Activated T-cell treated with anti-CD3 and anti-CD28 coated beads, Interleukin-2, amount 50 U/mL, for 72 hours (primary cell): ENCODE data around the gene NPAS2. TPM values are rescaled to one million over a fixed set of nuclear protein-coding genes. Genes with fewer than 3 reads are reported as not detected.
A peak's percentile ranks its signal among the peaks of the same experiment; 100 is the strongest.

Experiments used
- ATAC-seq, 2 donors: fragments of 150-1000 bp; cut with Tn5 transposase; replicated peaks in 1 of 2; 2 replicates each; pipeline ENCODE4 v1.10.0; 2021; ENCODE audit warnings: moderate library complexity in 2 of 2, mild to moderate bottlenecking in 1 of 2
- DNase-seq, 2 donors: peaks; one replicate each; pipeline ENCODE4 v3.0.0; 2021 to 2022; ENCODE audit warnings: mixed read lengths in 1 of 2
- H3K27ac Mint-ChIP-seq: one replicate; pipeline ENCODE4 v1.8.0; 2022; ENCODE audit warnings: mild to moderate bottlenecking, moderate library complexity, mixed read lengths
- H3K27me3 Mint-ChIP-seq: one replicate; pipeline ENCODE4 v1.8.0; 2022; ENCODE audit warnings: low read depth, mixed read lengths
- H3K36me3 Mint-ChIP-seq, 2 donors: one replicate each; pipeline ENCODE4 v1.8.0; 2022; ENCODE audit warnings: mixed read lengths in 2 of 2, mild to moderate bottlenecking in 1 of 2; ENCODE audit not compliant: insufficient read depth in 2 of 2
- H3K4me1 Mint-ChIP-seq: one replicate; pipeline ENCODE4 v1.8.0; 2022; ENCODE audit warnings: low read depth, mixed read lengths
- H3K4me3 Mint-ChIP-seq, 2 donors: one replicate each; pipeline ENCODE4 v1.8.0; 2022; ENCODE audit warnings: mild to moderate bottlenecking in 2 of 2, mixed read lengths in 2 of 2, moderate library complexity in 2 of 2
- H3K9me3 Mint-ChIP-seq, 2 donors: one replicate each; pipeline ENCODE4 v1.8.0; 2022; ENCODE audit warnings: mixed read lengths in 2 of 2
- total RNA-seq, 2 donors: library from RNA; stranded (reverse); gene quantifications; one replicate each; pipeline ENCODE4 v1.2.3, GENCODE V29; 2022

The NPAS2 gene
- total RNA-seq, 2 donors from 2014 or later, result 4.8 to 8.4 TPM

DNA sequence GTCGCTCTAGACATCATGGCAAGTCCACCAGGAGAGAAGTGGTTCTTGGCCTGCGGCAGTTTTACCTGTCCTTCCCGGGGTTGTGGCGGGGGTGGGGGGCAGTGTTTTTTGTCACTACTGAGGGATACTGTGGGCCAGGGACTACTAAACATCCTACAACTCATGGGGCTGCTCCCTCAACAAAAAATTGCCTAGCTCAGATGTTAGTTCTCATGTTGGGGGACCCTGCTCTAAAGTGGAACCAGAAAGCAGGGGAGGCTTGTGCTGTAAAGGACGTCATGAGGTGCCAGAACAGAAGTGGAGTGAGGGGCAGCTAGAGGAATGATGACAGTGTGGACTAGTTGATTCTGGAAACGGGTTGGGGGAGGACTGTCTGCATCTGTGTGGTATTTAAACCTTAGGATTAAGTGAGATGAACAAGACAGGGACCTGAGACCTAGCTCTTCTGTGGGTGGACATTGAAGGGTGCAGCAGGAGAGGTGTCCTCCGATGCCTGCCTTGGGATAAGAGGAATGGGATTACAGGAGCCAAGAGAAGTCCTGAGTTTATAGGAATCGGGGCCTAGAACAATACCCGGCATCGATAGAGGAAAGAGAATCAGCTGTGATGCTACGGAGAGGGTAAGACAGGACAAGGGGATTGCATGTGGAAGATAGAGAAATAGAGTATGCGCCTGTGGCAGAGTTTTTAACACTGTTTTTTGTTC is 184.8 kb downstream of the NPAS2 start:
- H3K4me3 Mint-ChIP-seq, result peak overlapping the region; percentile 89 to 99
- peaks cover 73% of the 10 kb centered on the region for H3K4me1 Mint-ChIP-seq

DNA sequence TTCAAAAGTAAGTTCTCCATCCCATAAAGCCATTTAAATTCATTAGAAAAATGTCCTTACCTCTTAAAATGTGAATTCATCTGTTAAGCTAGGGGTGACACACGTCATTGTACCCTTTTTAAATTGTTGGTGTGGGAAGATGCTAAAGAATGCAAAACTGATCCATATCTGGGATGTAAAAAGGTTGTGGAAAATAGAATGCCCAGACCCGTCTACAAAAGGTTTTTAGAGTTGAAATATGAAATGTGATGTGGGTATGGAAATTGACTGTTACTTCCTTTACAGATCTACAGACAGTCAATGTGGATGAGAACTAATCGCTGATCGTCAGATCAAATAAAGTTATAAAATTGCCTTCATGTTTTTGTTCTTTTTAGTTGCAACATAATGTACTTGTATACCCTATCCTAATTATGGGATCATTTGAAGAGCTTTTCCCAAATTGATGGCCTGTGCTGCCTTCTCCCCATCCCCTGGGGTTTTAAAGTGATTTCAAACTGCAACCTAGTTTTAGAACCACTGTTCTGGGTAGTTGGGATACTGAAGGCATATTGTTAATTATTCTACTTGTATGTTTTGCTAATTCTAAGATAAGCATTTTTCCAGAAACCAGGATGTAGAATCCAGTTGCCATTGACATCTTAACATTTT is 186.3 kb downstream of the NPAS2 start:
- H3K27ac Mint-ChIP-seq, result peak overlapping the region; percentile 87
- ATAC-seq, result no peak
- H3K4me3 Mint-ChIP-seq, result peak overlapping the region in 1 of 2 donors; percentile 89
- no peak for DNase-seq
- H3K36me3 Mint-ChIP-seq, result peaks cover 29 to 58% of the 10 kb centered on the region in 2 donors
- no peaks in the 10 kb centered on the region for H3K27me3 Mint-ChIP-seq
- H3K4me1 Mint-ChIP-seq, result peaks cover 77% of the 10 kb centered on the region
- H3K9me3 Mint-ChIP-seq, result peaks cover 0 to 2% of the 10 kb centered on the region in 2 donors

More for the DNA sequence above, 184.8 kb downstream of the NPAS2 start:
- peaks cover 29 to 55% of the 10 kb centered on the region in 2 donors for H3K36me3 Mint-ChIP-seq
- H3K27ac Mint-ChIP-seq, result peak overlapping the region; percentile 90
- no peaks in the 10 kb centered on the region for H3K27me3 Mint-ChIP-seq
- H3K9me3 Mint-ChIP-seq, result peaks cover 0 to 2% of the 10 kb centered on the region in 2 donors
- ATAC-seq (no peak), DNase-seq (no peak)

DNA sequence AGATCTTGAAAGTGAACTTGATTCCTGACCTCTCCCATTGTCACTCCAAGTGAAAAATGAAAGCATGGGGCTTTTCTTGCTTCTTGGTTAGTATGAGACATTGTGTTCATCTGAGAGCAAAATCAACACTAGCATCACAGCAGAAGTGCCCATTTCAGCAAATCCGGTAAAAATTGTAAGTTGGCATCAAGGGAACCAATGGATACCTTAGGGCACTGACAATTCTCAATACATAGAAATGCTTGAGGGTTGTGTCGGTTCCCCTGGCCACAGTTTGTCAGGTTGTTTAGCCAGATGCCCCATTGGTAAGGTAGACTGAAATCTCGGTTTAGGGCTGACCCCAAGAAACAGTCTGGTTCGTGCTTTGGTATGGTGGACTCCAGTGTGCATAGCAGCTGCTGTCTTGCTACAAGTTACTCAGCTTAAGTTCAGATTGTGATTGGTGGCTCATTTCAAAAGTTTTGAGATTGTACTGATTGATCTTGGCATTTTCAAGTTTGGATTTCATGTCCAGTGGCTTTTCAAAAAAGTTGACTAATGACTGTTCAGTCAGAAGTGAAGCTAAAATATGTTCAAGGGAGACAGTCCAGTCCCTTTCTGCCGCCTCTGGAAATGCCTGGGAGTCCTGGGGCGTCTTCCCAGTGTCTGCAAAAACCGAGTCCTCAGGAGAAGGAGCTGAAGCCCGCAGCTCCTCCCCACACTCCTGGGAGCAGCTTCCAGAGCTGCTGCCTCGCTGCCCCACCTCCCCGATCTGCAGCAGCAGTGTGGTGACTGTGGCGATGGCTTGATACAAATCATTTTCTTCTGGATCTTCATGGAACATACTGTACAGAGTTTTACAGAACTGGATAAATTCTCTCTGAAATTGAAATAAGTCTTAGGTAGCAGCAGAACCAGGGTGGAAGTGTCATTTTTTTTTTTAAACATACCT is 187.7 kb downstream of the NPAS2 start:
- ATAC-seq (peak; percentile 34 to 53), DNase-seq (no peak)
- Mint-ChIP-seq H3K4me3 (peak overlapping the region; percentile 13 to 55), H3K27me3 (no peaks in the 10 kb centered on the region), H3K27ac (peak overlapping the region; percentile 75), H3K9me3 (no peaks in the 10 kb centered on the region), H3K36me3 (peaks cover 27 to 56% of the 10 kb centered on the region in 2 donors), H3K4me1 (peaks cover 83% of the 10 kb centered on the region)

DNA sequence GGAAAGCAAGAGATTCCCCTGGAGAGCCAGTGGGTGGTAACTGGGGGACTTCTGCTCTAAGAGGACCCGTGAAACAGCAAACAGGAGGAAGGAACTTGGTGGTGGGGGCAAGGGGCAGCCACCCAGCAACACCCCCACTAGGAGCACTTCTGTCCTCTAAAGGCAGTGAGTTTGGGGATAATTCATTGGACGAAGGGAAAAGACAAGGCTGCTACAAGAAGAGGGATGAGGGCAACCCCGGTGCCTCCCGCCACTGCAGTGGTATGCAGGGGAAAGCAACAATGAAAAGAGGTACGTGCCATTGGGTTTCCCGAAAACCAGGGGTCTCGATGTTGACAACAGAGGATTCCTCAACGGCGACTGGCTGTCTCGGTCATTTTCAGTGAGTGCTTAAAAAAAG is 191.2 kb downstream of the NPAS2 start:
- DNase-seq (no peak), ATAC-seq (no peak)
- Mint-ChIP-seq H3K9me3 (no peaks in the 10 kb centered on the region), H3K4me3 (no peak overlapping the region), H3K4me1 (peaks cover 53% of the 10 kb centered on the region), H3K27me3 (no peaks in the 10 kb centered on the region), H3K36me3 (peaks cover 6 to 31% of the 10 kb centered on the region in 2 donors), H3K27ac (peak overlapping the region; percentile 86)

DNA sequence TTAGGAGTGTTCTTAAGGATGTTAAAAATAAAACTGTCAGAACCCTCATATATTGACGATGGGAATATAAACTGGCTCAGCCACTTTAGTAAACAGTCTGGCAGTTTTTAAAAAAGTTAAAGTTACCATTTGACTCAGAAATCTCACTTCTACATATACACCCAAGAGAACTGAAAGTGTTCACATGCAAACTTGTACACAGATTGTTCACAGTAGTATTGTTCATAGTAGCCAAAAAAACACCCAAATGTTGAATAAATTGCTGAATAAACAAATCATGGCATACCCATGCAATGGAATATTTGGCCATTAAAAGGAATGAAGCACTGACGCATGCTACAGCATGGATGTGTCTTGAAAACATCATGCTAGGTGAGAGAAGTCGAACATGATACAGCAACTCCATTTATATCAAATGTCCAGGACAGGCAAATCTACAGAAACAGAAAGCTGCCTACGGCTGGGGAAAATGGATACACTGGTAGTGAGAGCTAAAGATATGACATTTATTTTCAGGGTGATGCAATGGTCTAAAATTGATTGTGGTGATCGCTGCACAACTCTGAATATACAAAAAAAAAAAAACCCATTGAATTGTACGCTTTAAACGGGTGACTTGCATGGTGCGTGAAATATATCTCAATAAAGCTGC is 192.2 kb downstream of the NPAS2 start:
- no peak for DNase-seq
- Mint-ChIP-seq H3K27me3 (no peaks in the 10 kb centered on the region), H3K4me3 (peak overlapping the region in 1 of 2 donors; percentile 26), H3K27ac (peak overlapping the region; percentile 34), H3K36me3 (peaks cover 6 to 23% of the 10 kb centered on the region in 2 donors), H3K4me1 (peaks cover 43% of the 10 kb centered on the region), H3K9me3 (no peaks in the 10 kb centered on the region)
- ATAC-seq, result peak; percentile 59 to 72

DNA sequence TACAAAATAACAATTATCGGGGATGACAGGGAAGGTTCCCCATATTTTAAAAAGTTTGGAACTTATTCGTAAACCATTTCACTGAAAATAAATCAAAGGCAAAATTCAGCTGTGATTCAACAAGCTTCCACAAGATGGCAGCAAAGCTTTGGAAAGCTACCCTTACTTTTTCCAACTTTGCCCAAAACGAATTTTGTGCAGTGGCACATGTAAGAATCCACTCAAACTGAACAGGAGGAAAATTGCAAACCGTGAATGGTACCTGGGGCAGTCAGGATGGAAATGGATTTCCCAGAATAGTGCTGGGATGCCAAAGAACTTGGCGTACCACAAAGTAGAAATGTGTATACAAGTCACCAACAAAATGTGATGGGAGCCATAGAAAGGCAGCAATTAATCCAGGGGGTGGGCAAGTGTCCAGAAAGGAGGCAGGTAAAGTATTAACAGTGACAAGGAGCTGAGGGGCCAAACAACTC is 192.8 kb downstream of the NPAS2 start:
- Mint-ChIP-seq H3K27me3 (no peaks in the 10 kb centered on the region), H3K4me3 (peak overlapping the region in 1 of 2 donors; percentile 26), H3K4me1 (peaks cover 37% of the 10 kb centered on the region), H3K9me3 (no peaks in the 10 kb centered on the region), H3K36me3 (peaks cover 4 to 23% of the 10 kb centered on the region in 2 donors), H3K27ac (peak overlapping the region; percentile 34)
- DNase-seq, result peak; percentile 25 to 39
- no peak for ATAC-seq

DNA sequence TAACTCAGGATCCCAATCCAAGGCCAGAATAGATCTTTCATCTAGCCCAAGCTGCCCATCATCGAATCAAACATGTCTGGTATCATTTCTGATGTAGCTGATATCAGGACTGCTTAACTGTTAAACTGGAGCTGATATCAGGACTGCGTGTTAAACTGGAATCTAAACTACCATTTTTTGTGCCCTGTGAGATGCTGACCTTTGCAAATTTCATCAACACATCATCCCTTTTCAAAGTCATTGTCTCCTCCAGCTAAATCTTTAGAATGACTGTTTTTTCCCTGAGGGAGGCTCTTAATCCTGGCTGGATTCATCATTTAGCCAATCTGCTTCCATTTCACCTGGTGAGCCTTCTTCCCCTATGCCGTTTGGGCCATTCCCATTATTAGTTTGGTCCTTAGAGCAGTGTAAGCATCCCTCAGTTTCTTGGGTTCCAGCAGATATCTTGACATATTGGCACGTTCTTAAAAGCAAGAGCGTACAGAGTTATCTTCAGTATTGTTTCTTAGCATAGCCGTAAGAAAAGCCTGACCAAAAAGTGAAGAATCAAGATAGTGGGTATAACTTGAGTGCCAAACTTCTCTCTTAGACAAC is 194.4 kb downstream of the NPAS2 start:
- Mint-ChIP-seq H3K27me3 (no peaks in the 10 kb centered on the region), H3K36me3 (peaks cover 4 to 19% of the 10 kb centered on the region in 2 donors), H3K9me3 (no peaks in the 10 kb centered on the region), H3K4me1 (peaks cover 28% of the 10 kb centered on the region), H3K4me3 (no peak overlapping the region), H3K27ac (no peak overlapping the region)
- ATAC-seq, result no peak
- no peak for DNase-seq

DNA sequence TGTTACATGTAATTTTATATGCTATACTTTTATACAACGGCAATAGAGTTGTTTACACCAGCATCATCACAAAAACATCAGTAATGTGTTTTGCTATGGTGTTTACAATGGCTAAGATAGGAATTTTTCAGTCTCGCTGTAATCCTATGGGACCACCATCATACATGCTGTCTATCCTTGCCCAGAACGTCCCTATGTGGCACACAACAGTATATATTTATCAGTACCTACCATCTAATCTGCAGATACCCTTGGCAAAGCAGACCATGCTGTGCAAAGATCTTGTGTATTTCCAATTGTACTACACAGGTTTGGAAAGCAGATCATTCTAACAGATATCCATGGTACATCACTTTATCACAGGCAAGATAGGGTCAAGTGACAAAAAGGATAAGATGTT is 197.4 kb downstream of the NPAS2 start:
- Mint-ChIP-seq H3K27ac (no peak overlapping the region), H3K4me3 (no peak overlapping the region), H3K9me3 (no peaks in the 10 kb centered on the region), H3K4me1 (peaks cover 11% of the 10 kb centered on the region), H3K36me3 (peaks cover 4 to 23% of the 10 kb centered on the region in 2 donors), H3K27me3 (no peaks in the 10 kb centered on the region)
- ATAC-seq, result no peak
- DNase-seq, result no peak

DNA sequence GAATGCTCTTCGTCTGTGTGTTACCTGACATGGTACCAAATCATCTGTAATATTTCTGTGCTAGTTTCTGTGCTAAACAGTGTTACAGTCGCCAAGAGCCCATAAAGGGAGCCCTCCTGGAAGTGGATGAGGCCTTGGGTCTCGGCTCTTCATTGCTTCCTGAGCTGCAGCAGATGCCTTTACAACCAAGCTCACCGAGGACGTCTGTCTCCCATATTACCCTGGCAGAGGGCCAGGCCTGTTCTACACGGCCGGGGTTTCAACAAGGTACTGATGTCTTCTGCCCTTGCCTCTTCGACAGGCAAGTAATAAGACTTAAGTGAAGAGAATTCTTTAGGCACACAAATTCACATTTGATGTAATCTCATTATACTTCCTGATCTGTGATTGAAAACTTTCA is 199.0 kb downstream of the NPAS2 start:
- Mint-ChIP-seq H3K36me3 (peaks cover 3 to 23% of the 10 kb centered on the region in 2 donors), H3K9me3 (no peaks in the 10 kb centered on the region), H3K27ac (no peak overlapping the region), H3K4me1 (peaks cover 5% of the 10 kb centered on the region), H3K27me3 (no peaks in the 10 kb centered on the region), H3K4me3 (no peak overlapping the region)
- ATAC-seq (no peak), DNase-seq (no peak)

DNA sequence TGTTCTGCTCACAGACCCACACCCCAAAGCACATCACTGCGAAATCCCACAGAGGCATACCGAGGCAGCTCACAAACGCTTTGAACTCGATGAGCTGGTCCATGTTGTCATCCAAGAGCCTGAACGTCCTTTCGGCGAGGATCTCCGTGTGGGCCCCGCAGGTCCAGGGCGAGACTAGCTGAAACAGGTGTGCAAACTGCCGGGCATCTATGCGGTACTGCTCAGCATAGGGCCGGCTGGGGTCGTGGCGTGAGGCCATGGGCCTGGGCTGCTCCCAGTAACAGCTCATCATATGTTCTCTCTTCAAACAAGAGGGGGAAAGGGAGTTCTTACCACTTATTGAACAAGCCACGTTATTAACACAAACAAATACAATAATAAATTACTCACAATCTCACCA is 202.3 kb downstream of the NPAS2 start:
- DNase-seq, result no peak
- no peak overlapping the region for H3K27ac Mint-ChIP-seq

DNA sequence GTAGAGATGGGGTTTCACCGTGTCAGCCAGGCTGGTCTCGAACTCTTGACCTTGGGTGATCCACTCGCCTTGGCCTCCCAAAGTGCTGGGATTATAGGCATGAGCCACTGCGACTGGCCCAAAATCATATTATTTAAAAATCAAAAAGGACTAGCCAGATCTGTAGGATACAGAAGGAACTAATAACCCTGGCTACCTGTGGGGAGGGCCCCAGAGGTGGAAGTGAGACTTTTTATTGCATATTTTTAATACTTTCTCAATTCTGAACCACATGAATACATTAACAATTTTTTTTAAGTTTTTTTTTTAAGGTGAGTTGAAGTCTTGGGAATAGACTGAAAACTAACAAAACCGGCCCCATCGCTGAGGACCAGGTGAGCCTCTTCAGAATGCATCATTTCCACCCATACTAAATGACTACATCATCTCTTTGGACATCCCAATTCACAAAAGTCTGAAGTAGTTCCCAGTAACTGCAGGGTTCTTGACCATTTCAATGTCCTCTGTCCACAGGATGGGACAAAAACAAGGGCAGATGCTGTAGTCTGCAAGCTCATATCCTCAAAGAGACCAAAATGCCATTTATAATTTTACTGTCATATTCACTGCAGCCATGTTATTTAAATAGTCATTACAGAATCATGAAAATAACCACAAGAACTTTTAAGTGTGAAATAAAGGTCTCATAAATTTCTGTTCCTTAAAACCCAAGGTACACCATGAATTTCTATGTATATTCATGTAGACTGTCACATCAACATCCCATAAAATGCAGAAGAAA is 203.6 kb downstream of the NPAS2 start:
- peaks cover 5% of the 10 kb centered on the region for H3K4me1 Mint-ChIP-seq
- H3K4me3 Mint-ChIP-seq, result no peak overlapping the region
- H3K27ac Mint-ChIP-seq, result no peak overlapping the region
- no peaks in the 10 kb centered on the region for H3K9me3 Mint-ChIP-seq
- H3K36me3 Mint-ChIP-seq, result peaks cover 0 to 14% of the 10 kb centered on the region in 2 donors
- DNase-seq (no peak), ATAC-seq (no peak)
- no peaks in the 10 kb centered on the region for H3K27me3 Mint-ChIP-seq

More for the DNA sequence above, 202.3 kb downstream of the NPAS2 start:
- peaks cover 5% of the 10 kb centered on the region for H3K4me1 Mint-ChIP-seq
- peaks cover 0 to 14% of the 10 kb centered on the region in 2 donors for H3K36me3 Mint-ChIP-seq
- H3K4me3 Mint-ChIP-seq, result no peak overlapping the region
- ATAC-seq, result no peak
- no peaks in the 10 kb centered on the region for H3K27me3 Mint-ChIP-seq
- H3K9me3 Mint-ChIP-seq, result no peaks in the 10 kb centered on the region
